Stimulated activated CD8-positive, alpha-beta memory T cell treated with anti-CD3 and anti-CD28 coated beads, Interleukin-2, amount 100 ng/mL, for 48 hours (primary cell): ENCODE results near the gene ZNF827.

ENCODE experiments used
- DNase-seq, 2 donors: peaks; one replicate each; pipeline ENCODE4 v3.0.0-alpha.2; 2020; ENCODE audit warnings: low read depth in 2 of 2

The ZNF827 gene

GRCh38 chr4:145933134-145933533, 5.5 kb downstream of the ZNF827 start:
- no peak for DNase-seq

GRCh38 chr4:145931403-145931802, 7.2 kb downstream of the ZNF827 start:
- DNase-seq, result no peak

GRCh38 chr4:145930592-145930991, 8.0 kb downstream of the ZNF827 start:
- DNase-seq, result no peak

- no peak for DNase-seq
Measured at GRCh38 chr4:145929415-145930178, 9.0 kb downstream of the ZNF827 start.

GRCh38 chr4:145928748-145929147, 9.9 kb downstream of the ZNF827 start:
- no peak for DNase-seq

GRCh38 chr4:145927030-145927429, 11.6 kb downstream of the ZNF827 start:
- no peak for DNase-seq

- DNase-seq, result no peak
Measured at GRCh38 chr4:145921231-145921630, 17.4 kb downstream of the ZNF827 start.

GRCh38 chr4:145920205-145920604, 18.4 kb downstream of the ZNF827 start:
- no peak for DNase-seq

GRCh38 chr4:145912376-145912775, 26.2 kb downstream of the ZNF827 start:
- no peak for DNase-seq

GRCh38 chr4:145909773-145910172, 28.9 kb downstream of the ZNF827 start:
- no peak for DNase-seq

- DNase-seq, result no peak
Measured at GRCh38 chr4:145909281-145909715, 29.3 kb downstream of the ZNF827 start.

- no peak for DNase-seq
Measured at GRCh38 chr4:145907812-145908211, 30.8 kb downstream of the ZNF827 start.

- DNase-seq, result no peak
Measured at GRCh38 chr4:145907390-145907789, 31.2 kb downstream of the ZNF827 start.

- DNase-seq, result no peak
Measured at GRCh38 chr4:145904413-145905177, 34.0 kb downstream of the ZNF827 start.

- DNase-seq, result no peak
Measured at GRCh38 chr4:145902522-145902921, 36.1 kb downstream of the ZNF827 start.

GRCh38 chr4:145899886-145900460, 38.6 kb downstream of the ZNF827 start:
- no peak for DNase-seq

GRCh38 chr4:145898926-145899531, 39.6 kb downstream of the ZNF827 start:
- DNase-seq, result no peak

GRCh38 chr4:145898466-145898865, 40.2 kb downstream of the ZNF827 start:
- no peak for DNase-seq

GRCh38 chr4:145895056-145895455, 43.6 kb downstream of the ZNF827 start:
- no peak for DNase-seq

- DNase-seq, result no peak
Measured at GRCh38 chr4:145891958-145892357, 46.7 kb downstream of the ZNF827 start.

GRCh38 chr4:145890689-145891088, 47.9 kb downstream of the ZNF827 start:
- no peak for DNase-seq

- no peak for DNase-seq
Measured at GRCh38 chr4:145888393-145888792, 50.2 kb downstream of the ZNF827 start.
